GM12891 (cell line): ENCODE data around the gene TMEM255B.

Experiments
- DNase-seq: peaks from one replicate; pipeline ENCODE4 v3.0.0; 2011; ENCODE audit warnings: low spot score; ENCODE audit not compliant: insufficient read length
- FAIRE-seq: peaks from 2 replicates; lab custom pipeline; 2011; peaks lifted over from hg19 to GRCh38; lab: Jason Lieb, UNC
- PAX5 ChIP-seq: IDR thresholded peaks from 2 replicates; pipeline ENCODE4 v1.6.1; 2011; ENCODE audit warnings: low read length, moderate library complexity, mild to moderate bottlenecking; ENCODE audit not compliant: insufficient read depth, severe bottlenecking
- POLR2A ChIP-seq: IDR thresholded peaks from 2 replicates; pipeline ENCODE4 v1.6.1; 2011; ENCODE audit warnings: low read depth, low read length, control low read depth
- POLR2AphosphoS5 ChIP-seq: IDR thresholded peaks from 2 replicates; pipeline ENCODE4 v1.6.1; 2011; ENCODE audit warnings: low read depth, low read length, control low read depth
- POU2F2 ChIP-seq: IDR thresholded peaks from 2 replicates; pipeline ENCODE4 v1.6.1; 2011; ENCODE audit warnings: low read depth, mild to moderate bottlenecking, control low read depth, low read length, moderate library complexity
- SPI1 ChIP-seq: IDR thresholded peaks from 2 replicates; pipeline ENCODE4 v1.6.1; 2011; ENCODE audit warnings: low read depth, low read length, control low read depth
- TAF1 ChIP-seq: IDR thresholded peaks from 2 replicates; pipeline ENCODE4 v1.6.1; 2011; ENCODE audit warnings: low read depth, low read length, control low read depth

The TMEM255B gene

DNA sequence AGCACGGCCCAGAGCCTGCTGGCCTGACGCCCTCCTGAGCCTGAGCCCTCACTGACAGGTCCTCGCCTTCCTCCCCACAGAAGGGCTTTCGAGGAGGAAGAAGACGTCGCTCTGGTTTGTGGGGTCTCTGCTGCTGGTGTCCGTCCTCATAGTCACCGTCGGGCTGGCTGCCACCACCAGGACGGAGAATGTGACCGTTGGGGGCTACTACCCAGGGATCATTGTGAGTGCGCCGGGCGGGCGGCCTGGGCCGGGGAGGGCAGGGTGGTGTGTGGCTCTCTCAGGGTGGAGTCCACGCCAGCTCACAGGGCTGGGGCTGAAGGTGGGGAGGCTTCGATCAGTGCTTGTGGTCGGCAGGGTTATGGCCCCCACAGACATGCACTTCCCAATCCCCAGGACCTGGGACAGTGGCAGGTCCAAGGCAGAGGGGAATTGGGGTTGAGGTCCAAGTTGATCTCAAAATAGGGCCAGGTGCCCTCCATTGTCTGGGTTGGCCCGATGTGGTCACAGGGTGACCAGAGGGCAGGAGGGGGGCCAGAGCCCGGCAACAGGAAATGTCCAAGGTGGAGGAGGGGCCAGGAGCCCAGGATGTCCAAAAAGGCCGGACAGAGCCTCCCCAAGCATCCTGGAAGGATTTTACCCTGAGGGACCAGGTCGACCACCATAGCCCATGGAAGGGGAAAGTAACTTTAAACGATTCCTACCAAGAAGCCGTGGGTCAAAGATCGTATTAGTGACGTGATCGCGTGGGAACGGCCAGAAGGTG is 7.2 kb downstream of the TMEM255B start:
- TF ChIP-seq POLR2A (no peak), POLR2AphosphoS5 (no peak), POU2F2 (no peak), TAF1 (no peak), PAX5 (no peak), SPI1 (no peak)
- DNase-seq (no peak), FAIRE-seq (no peak)

DNA sequence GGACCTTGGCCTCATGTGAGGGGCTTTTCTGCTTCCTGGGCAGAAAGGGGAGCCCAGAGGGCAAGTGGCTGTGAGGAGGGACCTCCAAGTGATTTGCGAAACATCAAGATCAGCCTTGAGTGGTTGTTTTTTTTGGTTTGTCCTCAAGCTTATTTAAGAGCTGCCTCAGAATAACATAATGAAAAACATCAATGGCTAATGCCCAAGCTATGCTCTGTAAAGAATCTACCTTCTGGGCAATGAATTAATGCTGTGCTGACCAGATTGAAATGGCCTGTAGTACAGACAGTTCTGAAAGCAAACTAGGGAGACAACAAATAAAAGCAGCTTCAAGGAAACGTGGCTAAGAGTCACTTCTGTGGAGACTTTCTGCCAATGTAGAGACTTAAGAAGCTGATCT is 8.3 kb downstream of the TMEM255B start:
- TF ChIP-seq PAX5 = no peak
- no peak for TF ChIP-seq SPI1
- no peak for TF ChIP-seq POU2F2
- DNase-seq (no peak), FAIRE-seq (no peak)

DNA sequence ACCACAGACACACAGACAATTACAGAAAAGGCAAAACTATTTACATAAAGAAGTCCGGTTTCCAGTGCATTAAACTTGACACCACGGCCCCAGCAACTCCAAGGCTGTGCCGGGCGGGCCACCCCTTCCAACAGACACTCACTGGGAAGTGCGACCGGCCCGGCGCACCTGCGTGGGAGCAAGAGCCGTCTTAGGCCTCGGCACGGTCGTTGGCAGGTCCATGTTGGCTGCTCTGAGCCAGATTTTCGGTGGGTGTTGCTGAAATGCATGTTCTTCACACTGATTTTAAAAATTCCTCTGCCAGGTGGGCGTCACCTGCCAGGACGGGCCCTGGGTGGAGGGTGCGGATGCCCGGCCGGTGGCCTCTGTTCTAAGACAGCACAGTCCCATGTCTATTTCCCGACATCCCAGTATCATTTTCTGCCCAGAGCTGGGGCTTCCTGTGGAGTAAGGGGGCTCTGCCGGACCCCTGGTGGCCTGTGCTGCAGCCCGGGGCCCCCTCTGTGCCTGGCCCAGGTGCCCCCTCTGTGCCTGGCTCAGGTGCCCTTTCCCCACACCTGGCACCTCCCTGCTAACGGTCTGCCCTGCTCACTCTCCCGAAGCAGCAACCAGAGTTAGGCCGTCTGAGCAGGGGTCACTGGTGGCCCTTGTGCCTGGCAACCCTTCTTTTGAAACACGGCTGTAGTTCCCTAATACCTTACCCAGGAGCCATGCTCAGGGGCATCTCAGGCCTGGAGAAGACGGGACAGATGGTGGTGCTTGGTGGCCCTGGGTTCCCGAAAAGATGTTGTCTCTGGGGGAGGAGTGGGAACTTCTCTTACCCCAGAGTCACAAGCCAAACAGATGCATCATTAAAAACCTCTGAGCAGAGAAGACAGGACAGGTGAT is 9.2 kb downstream of the TMEM255B start:
- TF ChIP-seq POU2F2 (no peak), PAX5 (no peak), POLR2AphosphoS5 (no peak), TAF1 (no peak), SPI1 (no peak), POLR2A (no peak)
- FAIRE-seq (no peak), DNase-seq (no peak)

DNA sequence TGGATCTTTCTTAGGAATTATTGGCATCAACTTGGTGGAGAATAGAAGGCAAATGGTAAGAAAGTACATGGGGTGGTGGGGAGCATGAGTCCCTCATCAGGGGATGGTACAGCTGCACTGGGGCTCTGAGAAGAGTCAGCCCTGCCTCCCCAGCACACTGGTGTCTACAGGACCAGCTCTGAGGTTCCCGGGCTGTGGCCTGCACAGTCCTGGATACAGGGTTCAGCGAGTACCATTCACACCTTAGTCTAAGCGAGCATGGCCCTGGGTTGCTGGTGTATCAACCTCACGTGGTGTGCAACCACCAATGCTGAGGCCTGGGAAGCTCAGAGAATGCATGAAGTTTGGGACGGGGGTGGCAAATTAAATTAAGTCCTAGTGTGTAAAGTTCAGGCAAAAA is 10.1 kb downstream of the TMEM255B start:
- no peak for DNase-seq
- TF ChIP-seq SPI1 (no peak), POU2F2 (no peak), POLR2AphosphoS5 (no peak), PAX5 (no peak), TAF1 (no peak), POLR2A (no peak)
- FAIRE-seq = no peak

DNA sequence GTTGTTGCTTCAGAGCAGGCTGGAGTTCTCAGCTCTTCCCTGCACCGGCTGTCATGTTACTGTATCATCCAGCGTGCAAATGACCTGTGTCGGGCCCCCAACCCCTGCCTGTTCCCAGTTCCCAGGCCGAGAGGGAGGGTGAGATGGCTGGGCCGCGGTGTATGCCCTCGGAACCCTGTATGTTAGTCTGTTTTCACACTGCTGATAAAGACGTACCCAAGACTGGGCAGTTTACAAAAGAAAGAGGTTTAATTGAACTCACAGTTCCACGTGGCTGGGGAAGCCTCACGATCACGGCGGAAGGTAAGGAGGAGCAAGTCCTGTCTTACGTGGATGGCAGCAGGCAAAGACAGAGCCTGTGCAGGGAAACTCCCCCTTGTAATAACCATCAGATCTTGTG is 10.9 kb downstream of the TMEM255B start:
- DNase-seq (no peak), FAIRE-seq (no peak)
- TF ChIP-seq POU2F2 (no peak), SPI1 (no peak), POLR2A (no peak), PAX5 (no peak), TAF1 (no peak)

DNA sequence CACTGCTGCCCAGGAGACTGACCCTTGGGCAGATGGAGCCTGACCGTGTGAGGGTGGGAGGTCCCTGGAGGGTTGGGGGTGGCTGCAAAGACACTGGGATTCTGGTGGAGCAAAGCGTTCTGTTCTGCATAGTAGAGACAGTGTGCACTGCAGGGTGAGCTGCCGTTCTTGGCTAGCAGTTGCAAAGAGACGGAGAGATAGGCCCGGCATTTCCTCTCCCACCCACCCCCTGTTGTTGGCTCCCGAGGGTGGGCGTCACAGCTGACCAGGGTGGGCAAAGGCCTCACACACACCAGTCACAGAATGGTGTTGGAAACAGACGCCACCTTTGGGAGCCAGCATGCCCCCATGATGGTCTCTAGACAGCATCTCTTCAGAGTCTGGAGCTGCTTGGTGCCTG is 11.4 kb downstream of the TMEM255B start:
- FAIRE-seq (no peak), DNase-seq (no peak)
- TF ChIP-seq TAF1 (no peak), PAX5 (no peak), POLR2A (no peak), POU2F2 (no peak), SPI1 (no peak), POLR2AphosphoS5 (no peak)

DNA sequence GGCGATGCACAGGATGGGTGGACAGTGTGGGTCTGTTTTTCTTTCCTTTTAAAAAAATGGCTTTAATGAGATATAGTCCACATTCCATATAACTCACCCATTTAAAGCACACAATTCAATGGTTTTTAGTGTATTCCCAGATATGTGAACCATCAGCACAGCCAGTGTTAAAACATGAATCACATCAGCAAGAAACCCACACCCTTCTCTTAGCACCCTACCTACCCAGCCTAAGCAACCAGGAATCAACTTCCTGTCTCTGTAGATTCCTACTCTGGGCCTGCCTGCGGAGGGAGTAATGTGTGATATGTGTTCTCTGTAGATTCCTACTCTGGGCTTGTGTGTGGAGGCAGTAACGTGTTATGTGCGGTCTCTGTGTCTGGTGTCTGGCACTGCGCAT is 11.9 kb downstream of the TMEM255B start:
- no peak for TF ChIP-seq TAF1
- no peak for TF ChIP-seq SPI1
- no peak for TF ChIP-seq PAX5
- TF ChIP-seq POLR2A = no peak
- no peak for TF ChIP-seq POU2F2
- no peak for TF ChIP-seq POLR2AphosphoS5
- FAIRE-seq (no peak), DNase-seq (no peak)

DNA sequence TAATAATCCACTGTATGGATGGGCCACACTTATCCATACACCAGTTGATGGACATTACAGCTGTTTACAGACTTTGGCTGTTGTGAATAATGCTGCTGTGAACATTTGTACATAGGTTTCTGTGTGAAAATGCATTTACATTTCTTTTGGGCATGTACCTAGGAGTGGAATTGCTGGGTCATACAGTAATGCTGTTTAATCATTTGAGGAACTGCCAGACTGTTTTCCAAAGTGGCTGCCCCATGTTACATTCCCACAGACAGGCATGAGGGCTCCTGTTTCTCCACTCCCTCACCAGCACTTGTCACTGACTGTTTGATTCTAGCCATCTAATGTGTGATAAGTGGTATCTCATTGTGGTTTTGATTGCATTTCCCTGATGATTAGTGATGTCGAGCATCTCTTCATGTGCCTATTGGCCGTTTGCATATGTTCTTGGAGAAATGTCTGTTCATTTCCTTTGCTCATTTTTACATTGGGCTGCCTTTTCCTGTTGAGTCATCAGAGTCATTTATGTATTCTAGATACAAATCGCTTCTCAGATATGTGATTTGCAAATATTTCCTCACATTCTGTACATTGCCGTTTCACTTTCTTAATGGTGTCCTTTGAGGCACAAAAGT is 12.8 kb downstream of the TMEM255B start:
- FAIRE-seq (no peak), DNase-seq (no peak)
- TF ChIP-seq POLR2AphosphoS5 (no peak), PAX5 (no peak), POLR2A (no peak), SPI1 (no peak), POU2F2 (no peak), TAF1 (no peak)
